Progenitor cell of endocrine pancreas (in vitro differentiated cells): Measurements from ENCODE around the gene HYDIN. TPM values are rescaled to one million over a fixed set of nuclear protein-coding genes. Genes with fewer than 3 reads are reported as not detected.
"Not testable (repeated sequence)": the region's sequence is repeated elsewhere in the genome, so short reads cannot be mapped to it uniquely, and the experiment has no call there.

ENCODE experiments used
- DNase-seq: peaks from one replicate; pipeline ENCODE4 v3.0.0; 2021; ENCODE audit warnings: low spot score; ENCODE audit not compliant: unreplicated experiment
- H3K27ac Mint-ChIP-seq: 2 replicates; pipeline ENCODE4 v1.8.0; 2021; ENCODE audit warnings: mild to moderate bottlenecking, moderate library complexity, mixed read lengths
- H3K27me3 Mint-ChIP-seq: 2 replicates; pipeline ENCODE4 v1.8.0; 2021; ENCODE audit warnings: mixed read lengths
- H3K36me3 Mint-ChIP-seq: 2 replicates; pipeline ENCODE4 v1.8.0; 2022; ENCODE audit warnings: mixed read lengths; ENCODE audit not compliant: insufficient read depth
- H3K4me1 Mint-ChIP-seq: 2 replicates; pipeline ENCODE4 v1.8.0; 2021; ENCODE audit warnings: low read depth, mixed read lengths
- H3K4me3 Mint-ChIP-seq: 2 replicates; pipeline ENCODE4 v1.8.0; 2021; ENCODE audit warnings: low read depth, mild to moderate bottlenecking, moderate library complexity, mixed read lengths
- H3K9me3 Mint-ChIP-seq: 2 replicates; pipeline ENCODE4 v1.8.0; 2021; ENCODE audit warnings: low read depth, mixed read lengths
- total RNA-seq: library from RNA; stranded (reverse); gene quantifications from 2 replicates; pipeline ENCODE4 v1.2.1, GENCODE V29; 2021

The HYDIN gene
- total RNA-seq, 1 donor from 2014 or later, result 21.7 TPM

- H3K27ac Mint-ChIP-seq, H3K36me3 Mint-ChIP-seq, H3K27me3 Mint-ChIP-seq, H3K4me3 Mint-ChIP-seq, DNase-seq, H3K4me1 Mint-ChIP-seq, H3K9me3 Mint-ChIP-seq: not testable (repeated sequence)
These were observed 287.0 kb downstream of the HYDIN start for GRCh38 chr16:70943551-70943950.

- not testable (repeated sequence) for H3K4me1 Mint-ChIP-seq, H3K9me3 Mint-ChIP-seq, H3K27me3 Mint-ChIP-seq, DNase-seq, H3K36me3 Mint-ChIP-seq, H3K4me3 Mint-ChIP-seq, H3K27ac Mint-ChIP-seq
These were observed 290.7 kb downstream of the HYDIN start for GRCh38 chr16:70939690-70940359.

GRCh38 chr16:70936781-70937525 is 293.6 kb downstream of the HYDIN start:
- H3K4me3 Mint-ChIP-seq, result not testable (repeated sequence)

GRCh38 chr16:70935325-70935724 is 295.2 kb downstream of the HYDIN start:
- H3K4me1 Mint-ChIP-seq, H3K36me3 Mint-ChIP-seq, H3K27ac Mint-ChIP-seq: not testable (repeated sequence)

More at GRCh38 chr16:70936781-70937525, 293.6 kb downstream of the HYDIN start:
- H3K9me3 Mint-ChIP-seq, H3K4me1 Mint-ChIP-seq, H3K36me3 Mint-ChIP-seq, DNase-seq, H3K27me3 Mint-ChIP-seq, H3K27ac Mint-ChIP-seq: not testable (repeated sequence)

GRCh38 chr16:70933746-70934145 is 296.8 kb downstream of the HYDIN start:
- H3K27ac Mint-ChIP-seq, H3K36me3 Mint-ChIP-seq, H3K4me1 Mint-ChIP-seq, H3K4me3 Mint-ChIP-seq, H3K9me3 Mint-ChIP-seq, DNase-seq, H3K27me3 Mint-ChIP-seq: not testable (repeated sequence)

More at GRCh38 chr16:70935325-70935724, 295.2 kb downstream of the HYDIN start:
- not testable (repeated sequence) for H3K27me3 Mint-ChIP-seq, DNase-seq, H3K9me3 Mint-ChIP-seq, H3K4me3 Mint-ChIP-seq

- not testable (repeated sequence) for H3K27ac Mint-ChIP-seq, H3K27me3 Mint-ChIP-seq, H3K4me3 Mint-ChIP-seq, H3K9me3 Mint-ChIP-seq, DNase-seq, H3K4me1 Mint-ChIP-seq, H3K36me3 Mint-ChIP-seq
These were observed 299.8 kb downstream of the HYDIN start for GRCh38 chr16:70930757-70931156.

- not testable (repeated sequence) for H3K4me3 Mint-ChIP-seq, H3K36me3 Mint-ChIP-seq, H3K27me3 Mint-ChIP-seq, H3K4me1 Mint-ChIP-seq, DNase-seq, H3K27ac Mint-ChIP-seq, H3K9me3 Mint-ChIP-seq
These were observed 308.4 kb downstream of the HYDIN start for GRCh38 chr16:70922164-70922563.

- H3K9me3 Mint-ChIP-seq, H3K27ac Mint-ChIP-seq, H3K27me3 Mint-ChIP-seq, H3K4me1 Mint-ChIP-seq, H3K4me3 Mint-ChIP-seq, H3K36me3 Mint-ChIP-seq, DNase-seq: not testable (repeated sequence)
These were observed 309.9 kb downstream of the HYDIN start for GRCh38 chr16:70920661-70921060.

- not testable (repeated sequence) for H3K9me3 Mint-ChIP-seq, H3K27ac Mint-ChIP-seq, H3K4me3 Mint-ChIP-seq
These were observed 342.3 kb downstream of the HYDIN start for GRCh38 chr16:70888208-70888607.

GRCh38 chr16:70884652-70885051 is 345.9 kb downstream of the HYDIN start:
- H3K4me3 Mint-ChIP-seq, DNase-seq, H3K4me1 Mint-ChIP-seq: not testable (repeated sequence)

More at GRCh38 chr16:70888208-70888607, 342.3 kb downstream of the HYDIN start:
- H3K27me3 Mint-ChIP-seq, DNase-seq, H3K4me1 Mint-ChIP-seq, H3K36me3 Mint-ChIP-seq: not testable (repeated sequence)

GRCh38 chr16:70882311-70882710 is 348.2 kb downstream of the HYDIN start:
- H3K27me3 Mint-ChIP-seq, DNase-seq, H3K9me3 Mint-ChIP-seq, H3K36me3 Mint-ChIP-seq, H3K27ac Mint-ChIP-seq, H3K4me1 Mint-ChIP-seq, H3K4me3 Mint-ChIP-seq: not testable (repeated sequence)

More at GRCh38 chr16:70884652-70885051, 345.9 kb downstream of the HYDIN start:
- not testable (repeated sequence) for H3K27me3 Mint-ChIP-seq, H3K9me3 Mint-ChIP-seq, H3K36me3 Mint-ChIP-seq, H3K27ac Mint-ChIP-seq

- H3K36me3 Mint-ChIP-seq, DNase-seq, H3K4me1 Mint-ChIP-seq, H3K9me3 Mint-ChIP-seq, H3K27ac Mint-ChIP-seq, H3K4me3 Mint-ChIP-seq, H3K27me3 Mint-ChIP-seq: not testable (repeated sequence)
These were observed 352.6 kb downstream of the HYDIN start for GRCh38 chr16:70877895-70878294.

GRCh38 chr16:70876442-70876841 is 354.1 kb downstream of the HYDIN start:
- not testable (repeated sequence) for H3K36me3 Mint-ChIP-seq, H3K27me3 Mint-ChIP-seq, H3K27ac Mint-ChIP-seq, DNase-seq, H3K4me3 Mint-ChIP-seq, H3K9me3 Mint-ChIP-seq, H3K4me1 Mint-ChIP-seq
